Stomach (tissue), 9 donors: ENCODE measurements around the gene ZBTB7B. TPM values are rescaled to one million over a fixed set of nuclear protein-coding genes. Genes with fewer than 3 reads are reported as not detected.

Experiments used
- DNase-seq, 2 donors: peaks; one replicate each; pipeline versions ENCODE4 v3.0.0 to v3.0.0-alpha.2; 2013 to 2019
- H3K27ac ChIP-seq, 5 donors: fragments of 200-600 bp in 4 of 5; sonication (generic) in 4 of 5; one replicate each; pipeline ENCODE4 v1.5.1; 2013 to 2019; ENCODE audit warnings: mild to moderate bottlenecking in 1 of 5, moderate library complexity in 1 of 5
- H3K27me3 ChIP-seq, 3 donors: fragments of 200-600 bp; sonication (generic); one replicate each; pipeline ENCODE4 v1.5.1; 2017 to 2019; ENCODE audit warnings: mixed run types in 1 of 3
- H3K36me3 ChIP-seq, 4 donors: fragments of 200-600 bp; sonication (generic); 1 replicate in 3 of 4; 2 replicates in 1 of 4; pipeline ENCODE4 v1.5.1; 2016 to 2019
- H3K4me1 ChIP-seq, 4 donors: fragments of 200-600 bp; sonication (generic); one replicate each; pipeline ENCODE4 v1.5.1; 2016 to 2019
- H3K4me3 ChIP-seq, 4 donors: fragments of 200-600 bp; sonication (generic) in 3 of 4; one replicate each; pipeline ENCODE4 v1.5.1; 2016 to 2019; ENCODE audit warnings: mild to moderate bottlenecking in 1 of 4
- H3K9me3 ChIP-seq, 4 donors: fragments of 200-600 bp; sonication (generic); one replicate each; pipeline ENCODE4 v1.5.1; 2016 to 2019
- CTCF ChIP-seq, 7 experiments: fragments of 450-650 bp in 4 of 7; fragments of 200-600 bp in 3 of 7; sonication (generic) in 3 of 7; IDR thresholded peaks; one replicate each; pipeline ENCODE4 v1.5.1; 2016 to 2019; ENCODE audit warnings: antibody characterized with exemption in 7 of 7, control low read depth in 2 of 7, mild to moderate bottlenecking in 1 of 7
- EP300 ChIP-seq: sonication (generic); formaldehyde crosslinking; IDR thresholded peaks from one replicate; pipeline ENCODE4 v1.6.1; 2017; ENCODE audit warnings: antibody characterized with exemption
- POLR2A ChIP-seq, 4 donors: fragments of 450-650 bp; IDR thresholded peaks; one replicate each; pipeline ENCODE4 v1.6.1; 2016; ENCODE audit warnings: antibody characterized with exemption in 4 of 4, control low read depth in 2 of 4, mild to moderate bottlenecking in 1 of 4, moderate library complexity in 1 of 4
- POLR2AphosphoS5 ChIP-seq, 3 donors: sonication (generic); formaldehyde crosslinking; IDR thresholded peaks; one replicate each; pipeline ENCODE4 v1.6.1; 2016; ENCODE audit warnings: antibody characterized with exemption in 3 of 3
- WGBS, 5 donors: extraction: QIAGEN DNeasy Blood & Tissue Kit in 3 of 5; methylation state at CpG; one replicate each; pipeline versions ENCODE4 v1.1.5 to v1.1.7; 2013 to 2018; 5-methylcytosine and 5-hydroxymethylcytosine counted together
- intact Hi-C: fragments of 100-400 bp; cut with DNase I; formaldehyde crosslinking; loops from one replicate; pipeline ENCODE4 v1.15.1; 2023; ENCODE audit warnings: low total_unique reads
- polyA plus RNA-seq, 3 donors: library from polyadenylated mRNA; stranded (reverse); fragments of 200-250 nt; gene quantifications; one replicate each; pipeline ENCODE4 v1.2.3, GENCODE V29; 2013
- total RNA-seq, 5 donors: library from RNA; depleted of rRNA; stranded (reverse); fragments of >200 nt; gene quantifications; one replicate each; pipeline versions ENCODE4 v1.1.0 to v1.2.3, GENCODE V29; 2014 to 2016
- donor health status: healthy with polysubstance abuse.
- donor health status: Bipolar disorder and iron deficiency.
- donor health status: healthy.

ZBTB7B gene
- total and polyA plus RNA-seq, 8 donors = 29.6 to 134 (median 38.1) TPM

GRCh38 chr1:155030899-155031298 is 28.3 kb downstream of the ZBTB7B start:
- Histone ChIP-seq H3K9me3 (no peaks in the 10 kb centered on the region), H3K27ac (no peak overlapping the region), H3K4me3 (no peak overlapping the region), H3K4me1 (no peaks in the 10 kb centered on the region), H3K36me3 (no peaks in the 10 kb centered on the region), H3K27me3 (no peaks in the 10 kb centered on the region)
- 68 to 86% (median 83%) methylated on average over 11 of the region's 11 CpGs for WGBS, 5 donors
- DNase-seq = no peak
- no peak for TF ChIP-seq CTCF (IDR thresholded peaks at IDR 0.05)
- no peak for TF ChIP-seq POLR2A (IDR thresholded peaks at IDR 0.05)
- TF ChIP-seq POLR2AphosphoS5 (IDR thresholded peaks at IDR 0.05) = no peak
- no peak for TF ChIP-seq EP300
- intact Hi-C loops = no loop called here

DNA sequence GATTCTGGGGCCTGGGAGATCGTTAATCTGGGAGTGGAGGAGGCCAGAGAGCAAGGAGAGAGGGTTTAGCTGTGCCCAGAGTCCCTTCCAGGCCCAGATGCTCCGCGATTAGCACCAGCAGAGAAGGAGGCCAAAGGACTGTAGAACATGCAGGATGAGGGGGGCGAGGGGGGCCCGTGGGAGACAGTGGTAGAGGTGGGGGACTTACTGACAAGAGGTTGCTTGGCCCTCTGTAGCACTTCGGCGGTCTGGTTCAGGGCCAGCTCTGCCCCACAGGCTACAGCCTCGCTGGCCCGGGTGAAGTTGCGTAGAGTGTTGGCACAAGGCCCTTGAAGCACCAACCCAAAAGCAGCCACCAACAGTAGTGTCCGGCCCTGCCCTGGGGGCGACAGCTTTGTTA is 30.3 kb downstream of the ZBTB7B start:
- TF ChIP-seq POLR2A (IDR thresholded peaks at IDR 0.05) (no peak), POLR2AphosphoS5 (IDR thresholded peaks at IDR 0.05) (no peak), CTCF (IDR thresholded peaks at IDR 0.05) (no peak), EP300 (no peak)
- Histone ChIP-seq H3K36me3 (no peaks in the 10 kb centered on the region), H3K27me3 (no peaks in the 10 kb centered on the region), H3K9me3 (no peaks in the 10 kb centered on the region), H3K27ac (no peak overlapping the region), H3K4me3 (no peak overlapping the region), H3K4me1 (no peaks in the 10 kb centered on the region)
- DNase-seq = no peak
- 82 to 89% (median 86%) methylated on average over 10 to 12 of the region's 12 CpGs for WGBS, 5 donors
- intact Hi-C loops = no loop called here

GRCh38 chr1:155033524-155033923 is 30.9 kb downstream of the ZBTB7B start, which contains the start of the genes DCST1 and DCST2:
Gene DCST1, plus strand, starts transcription at chr1:155033824. Its CDS starts 213 bp downstream, at chr1:155034037.
Gene DCST2, minus strand, starts transcription at chr1:155033781. Its CDS starts 80 bp downstream, at chr1:155033701.
- TF ChIP-seq CTCF (IDR thresholded peaks at IDR 0.05) (no peak), POLR2AphosphoS5 (IDR thresholded peaks at IDR 0.05) (no peak)
- intact Hi-C loops = no loop called here
- no peaks in the 10 kb centered on the region for H3K9me3 ChIP-seq
- H3K4me3 ChIP-seq = no peak within 1 kb of the TSS
- no peak for DNase-seq
- H3K27me3 ChIP-seq = no peaks in the 10 kb centered on the region
- H3K27ac ChIP-seq = no peak within 1 kb of the TSS
- H3K4me1 ChIP-seq = peaks cover 2 to 5% (median 5%) of the 10 kb centered on the region in 4 donors
- 92 to 97% (median 94%) methylated on average over 9 of the region's 9 CpGs for WGBS, 5 donors
- no peaks in the 10 kb centered on the region for H3K36me3 ChIP-seq

DNA sequence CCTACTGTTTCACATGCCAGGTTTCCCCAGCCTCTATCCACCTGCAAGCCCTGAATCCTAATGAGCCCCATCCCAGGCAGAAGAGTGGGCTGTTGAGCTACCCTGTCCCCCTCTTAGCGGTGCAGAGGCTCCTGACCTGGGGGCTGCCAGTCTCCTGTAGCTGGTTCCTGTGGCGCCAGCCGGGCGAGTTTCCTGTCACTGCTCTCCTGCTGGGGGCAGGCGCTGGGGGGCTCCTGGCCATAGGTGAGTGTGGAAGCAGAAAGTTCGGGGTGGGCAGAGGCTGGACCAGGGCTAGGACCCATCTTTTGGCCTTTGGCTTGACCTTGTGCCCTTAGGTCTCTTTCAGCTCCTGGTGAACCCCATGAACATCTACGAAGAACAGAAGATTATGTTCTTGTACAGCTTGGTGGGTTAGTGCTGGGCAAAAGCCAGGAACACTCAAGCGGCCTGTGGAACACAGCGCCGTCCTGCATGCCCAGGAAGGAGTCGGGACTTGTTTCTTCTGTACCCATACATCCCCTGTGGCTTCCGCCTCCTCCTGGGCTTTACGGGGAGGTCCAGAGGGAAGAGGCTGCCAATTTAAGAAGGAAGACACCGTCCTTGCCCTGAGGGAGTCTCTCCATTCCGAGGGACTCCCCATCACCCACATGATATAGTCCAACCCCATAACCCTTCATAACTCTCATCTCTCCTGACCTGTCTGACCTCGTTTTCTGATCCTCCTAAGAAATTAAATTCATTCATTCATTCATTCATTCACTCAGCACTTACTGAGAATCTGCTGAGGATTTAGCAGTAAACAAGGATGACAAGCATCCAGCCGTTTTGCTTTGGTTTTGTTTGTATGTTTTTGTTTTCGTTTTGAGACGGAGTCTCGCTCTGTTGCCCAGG is 32.0 kb downstream of the ZBTB7B start:
- intact Hi-C loops = no loop called here
- no peak for TF ChIP-seq EP300
- TF ChIP-seq POLR2AphosphoS5 (IDR thresholded peaks at IDR 0.05) = no peak
- no peak for TF ChIP-seq CTCF (IDR thresholded peaks at IDR 0.05)
- TF ChIP-seq POLR2A (IDR thresholded peaks at IDR 0.05) = no peak
- peaks cover 12 to 15% (median 12%) of the 10 kb centered on the region in 4 donors for H3K4me1 ChIP-seq
- H3K27me3 ChIP-seq = no peaks in the 10 kb centered on the region
- H3K27ac ChIP-seq = no peak overlapping the region
- H3K9me3 ChIP-seq = no peaks in the 10 kb centered on the region
- WGBS, 5 donors = 78 to 87% (median 85%) methylated on average over 16 to 20 of the region's 20 CpGs
- no peaks in the 10 kb centered on the region for H3K36me3 ChIP-seq
- no peak for DNase-seq
- H3K4me3 ChIP-seq = no peak overlapping the region
